ENCODE data around the gene ELAVL1. TPM values are rescaled to one million over a fixed set of nuclear protein-coding genes. Genes with fewer than 3 reads are reported as not detected.
"Not testable (repeated sequence)": the region's sequence is repeated elsewhere in the genome, so short reads cannot be mapped to it uniquely, and the experiment has no call there.

ELAVL1 gene
- total RNA-seq, 1 donor from 2014 or later, result 122 TPM

DNA sequence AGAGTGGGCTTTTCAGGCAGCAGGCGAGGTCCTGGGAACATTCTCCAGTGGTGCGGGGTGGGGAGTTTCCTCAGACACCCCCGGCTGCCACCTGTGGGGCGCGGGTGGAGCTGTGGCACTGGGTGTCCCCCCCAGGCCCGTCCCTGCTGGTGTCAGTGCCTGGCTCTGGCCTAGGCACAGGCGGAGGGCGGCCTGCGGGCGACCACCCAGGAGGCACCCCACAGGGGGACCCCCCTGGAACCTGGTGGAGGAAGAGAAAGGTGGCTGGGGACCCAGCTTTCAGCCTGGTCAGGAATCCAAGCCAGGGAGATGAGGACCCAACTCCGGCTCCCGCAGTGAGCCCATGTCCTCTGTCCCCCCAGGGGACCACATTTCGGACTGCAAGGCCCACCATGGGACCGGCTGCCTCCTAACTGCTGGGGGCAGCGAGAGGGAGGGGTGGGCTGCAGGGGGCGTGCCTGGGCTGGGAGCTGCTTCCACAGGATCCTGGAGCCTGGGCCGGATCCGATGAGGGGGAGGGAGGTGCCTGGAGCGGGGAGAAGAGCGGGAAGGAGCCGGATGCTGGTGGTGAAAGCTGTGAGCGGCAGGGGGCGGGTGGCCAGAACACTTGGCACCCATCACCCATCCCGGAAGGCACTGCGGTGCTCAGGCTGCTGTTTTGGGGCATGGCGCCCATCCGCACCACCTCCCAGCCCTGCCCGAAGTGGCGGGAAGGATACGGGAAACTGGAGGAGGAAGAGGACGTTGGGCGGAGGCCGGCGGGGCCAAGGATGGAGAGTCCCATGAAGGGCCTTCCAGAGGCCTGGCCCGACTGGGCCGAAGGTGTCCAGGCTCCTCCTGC lies 74.0 kb downstream of the ELAVL1 start:
- H3K4me1 Mint-ChIP-seq (ENCODE audit: low read depth, unreplicated experiment), result peaks cover 5% of the 10 kb centered on the region
- no peaks in the 10 kb centered on the region for H3K36me3 Mint-ChIP-seq (ENCODE audit: unreplicated experiment)
- peak; percentile 13 for DNase-seq
- no peak overlapping the region for H3K27ac Mint-ChIP-seq (ENCODE audit: unreplicated experiment)
- peaks cover 6% of the 10 kb centered on the region for H3K27me3 Mint-ChIP-seq (ENCODE audit: unreplicated experiment)
- TF ChIP-seq, protein P1, sequence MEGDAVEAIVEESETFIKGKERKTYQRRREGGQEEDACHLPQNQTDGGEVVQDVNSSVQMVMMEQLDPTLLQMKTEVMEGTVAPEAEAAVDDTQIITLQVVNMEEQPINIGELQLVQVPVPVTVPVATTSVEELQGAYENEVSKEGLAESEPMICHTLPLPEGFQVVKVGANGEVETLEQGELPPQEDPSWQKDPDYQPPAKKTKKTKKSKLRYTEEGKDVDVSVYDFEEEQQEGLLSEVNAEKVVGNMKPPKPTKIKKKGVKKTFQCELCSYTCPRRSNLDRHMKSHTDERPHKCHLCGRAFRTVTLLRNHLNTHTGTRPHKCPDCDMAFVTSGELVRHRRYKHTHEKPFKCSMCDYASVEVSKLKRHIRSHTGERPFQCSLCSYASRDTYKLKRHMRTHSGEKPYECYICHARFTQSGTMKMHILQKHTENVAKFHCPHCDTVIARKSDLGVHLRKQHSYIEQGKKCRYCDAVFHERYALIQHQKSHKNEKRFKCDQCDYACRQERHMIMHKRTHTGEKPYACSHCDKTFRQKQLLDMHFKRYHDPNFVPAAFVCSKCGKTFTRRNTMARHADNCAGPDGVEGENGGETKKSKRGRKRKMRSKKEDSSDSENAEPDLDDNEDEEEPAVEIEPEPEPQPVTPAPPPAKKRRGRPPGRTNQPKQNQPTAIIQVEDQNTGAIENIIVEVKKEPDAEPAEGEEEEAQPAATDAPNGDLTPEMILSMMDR (IDR thresholded peaks at IDR 0.05; ENCODE audit: partially characterized antibody, unreplicated experiment), result no peak
- H3K4me3 Mint-ChIP-seq (ENCODE audit: unreplicated experiment), result no peak overlapping the region
- H3K9me3 Mint-ChIP-seq (ENCODE audit: unreplicated experiment), result peaks cover 4% of the 10 kb centered on the region

- peaks cover 9% of the 10 kb centered on the region for H3K27me3 Mint-ChIP-seq (ENCODE audit: unreplicated experiment)
- no peak for DNase-seq
- H3K4me3 Mint-ChIP-seq (ENCODE audit: unreplicated experiment), result no peak overlapping the region
- TF ChIP-seq, protein P1 (IDR thresholded peaks at IDR 0.05; ENCODE audit: partially characterized antibody, unreplicated experiment), result no peak
- peaks cover 6% of the 10 kb centered on the region for H3K4me1 Mint-ChIP-seq (ENCODE audit: low read depth, unreplicated experiment)
- H3K9me3 Mint-ChIP-seq (ENCODE audit: unreplicated experiment), result peaks cover 7% of the 10 kb centered on the region
- H3K36me3 Mint-ChIP-seq (ENCODE audit: unreplicated experiment), result no peaks in the 10 kb centered on the region
- H3K27ac Mint-ChIP-seq (ENCODE audit: unreplicated experiment), result no peak overlapping the region
Observed at GRCh38 chr19:7930765-7931164, 74.7 kb downstream of the ELAVL1 start.

GRCh38 chr19:7930030-7930429 lies 75.4 kb downstream of the ELAVL1 start:
- not testable (repeated sequence) for H3K36me3 Mint-ChIP-seq (ENCODE audit: unreplicated experiment); H3K9me3 Mint-ChIP-seq (ENCODE audit: unreplicated experiment); H3K4me1 Mint-ChIP-seq (ENCODE audit: low read depth, unreplicated experiment)

DNA sequence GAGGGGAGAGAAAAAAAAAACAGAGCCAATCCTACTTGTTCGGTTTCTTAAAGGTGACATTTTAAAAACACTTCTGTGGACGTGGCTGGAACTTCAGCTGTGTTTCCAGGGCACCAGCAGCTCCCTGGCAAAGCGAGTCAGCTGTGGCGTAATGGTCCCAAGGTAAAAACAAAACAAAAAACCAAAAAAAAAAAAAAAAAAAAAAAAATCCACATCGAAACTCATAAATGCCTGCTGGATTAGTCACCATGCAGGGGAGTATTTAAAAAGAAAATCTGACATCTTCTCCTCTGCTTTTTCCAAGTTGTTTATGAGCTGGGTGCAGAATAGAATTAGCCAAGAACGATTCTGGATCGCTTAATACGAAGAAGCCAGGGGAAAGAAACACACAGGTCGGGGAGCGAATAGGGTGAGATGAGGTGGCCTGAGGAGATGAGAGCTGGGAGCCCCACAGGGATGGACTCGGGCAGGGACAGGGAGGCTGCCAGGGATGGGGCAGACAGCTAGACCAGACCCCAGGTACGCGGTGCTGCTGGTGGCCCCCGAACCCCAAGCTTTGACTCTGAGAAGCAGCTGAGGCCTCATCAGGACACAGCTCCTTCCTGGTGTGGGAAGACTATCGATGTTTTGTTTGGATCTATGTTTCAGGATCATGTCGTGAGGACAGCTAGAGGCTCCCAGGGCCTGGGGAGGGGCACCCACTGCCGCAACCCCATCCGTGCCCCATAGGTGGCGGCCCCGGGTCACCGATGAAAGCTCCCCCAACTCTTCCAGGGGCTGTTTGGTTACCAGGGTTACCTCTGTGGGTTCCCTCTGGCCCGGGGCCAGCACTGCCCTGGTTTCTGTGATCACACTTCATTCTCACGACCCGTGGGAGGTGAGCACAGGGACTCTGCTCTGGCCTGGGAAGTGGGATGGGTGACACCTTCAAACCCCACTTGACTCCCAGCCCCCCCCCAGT lies 76.4 kb downstream of the ELAVL1 start:
- Mint-ChIP-seq H3K4me1 (ENCODE audit: low read depth, unreplicated experiment) (peaks cover 6% of the 10 kb centered on the region), H3K27ac (ENCODE audit: unreplicated experiment) (no peak overlapping the region), H3K9me3 (ENCODE audit: unreplicated experiment) (peaks cover 11% of the 10 kb centered on the region), H3K27me3 (ENCODE audit: unreplicated experiment) (peaks cover 12% of the 10 kb centered on the region), H3K4me3 (ENCODE audit: unreplicated experiment) (no peak overlapping the region), H3K36me3 (ENCODE audit: unreplicated experiment) (no peaks in the 10 kb centered on the region)
- TF ChIP-seq, protein P1 (IDR thresholded peaks at IDR 0.05; ENCODE audit: partially characterized antibody, unreplicated experiment), result peak; percentile 64
- peak; percentile 71 for DNase-seq

More at GRCh38 chr19:7930030-7930429, 75.4 kb downstream of the ELAVL1 start:
- DNase-seq; H3K27me3 Mint-ChIP-seq (ENCODE audit: unreplicated experiment); H3K4me3 Mint-ChIP-seq (ENCODE audit: unreplicated experiment); H3K27ac Mint-ChIP-seq (ENCODE audit: unreplicated experiment): not testable (repeated sequence)

DNA sequence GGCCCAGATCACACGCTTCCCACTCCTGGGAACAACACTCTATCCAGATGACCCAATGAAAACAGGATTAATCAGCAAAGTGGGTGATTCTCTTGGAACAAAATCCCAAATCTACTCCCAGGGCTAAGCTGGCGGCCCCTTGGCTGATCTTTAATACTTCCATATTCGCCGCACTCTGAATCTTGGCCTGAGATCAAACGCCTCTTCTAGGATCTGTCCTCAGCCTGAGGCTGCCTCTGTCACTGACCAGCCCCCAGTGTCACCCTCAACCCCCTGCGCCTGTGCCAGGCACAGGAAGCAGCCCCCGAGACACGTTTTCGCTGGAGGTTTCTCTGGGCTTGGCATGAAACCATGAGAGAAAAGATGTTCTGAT lies 77.1 kb downstream of the ELAVL1 start:
- DNase-seq, result no peak
- peaks cover 6% of the 10 kb centered on the region for H3K4me1 Mint-ChIP-seq (ENCODE audit: low read depth, unreplicated experiment)
- no peaks in the 10 kb centered on the region for H3K36me3 Mint-ChIP-seq (ENCODE audit: unreplicated experiment)
- H3K27ac Mint-ChIP-seq (ENCODE audit: unreplicated experiment), result no peak overlapping the region
- H3K4me3 Mint-ChIP-seq (ENCODE audit: unreplicated experiment), result peak overlapping the region; percentile 52
- TF ChIP-seq, protein P1 (IDR thresholded peaks at IDR 0.05; ENCODE audit: partially characterized antibody, unreplicated experiment), result no peak
- peaks cover 13% of the 10 kb centered on the region for H3K27me3 Mint-ChIP-seq (ENCODE audit: unreplicated experiment)
- H3K9me3 Mint-ChIP-seq (ENCODE audit: unreplicated experiment), result peaks cover 13% of the 10 kb centered on the region
